ENCODE results near the gene INSIG1. TPM values are rescaled to one million over a fixed set of nuclear protein-coding genes. Genes with fewer than 3 reads are reported as not detected.

Gene INSIG1
- total RNA-seq, 1 donor from 2014 or later: 55.7 TPM

GRCh38 chr7:155303039-155303593 is 5.4 kb downstream of the INSIG1 start:
- Mint-ChIP-seq H3K36me3 (ENCODE audit: low read depth, unreplicated experiment) (peaks cover 15% of the 10 kb centered on the region), H3K4me1 (ENCODE audit: low read depth, unreplicated experiment) (peaks cover 28% of the 10 kb centered on the region), H3K27me3 (ENCODE audit: low read depth, unreplicated experiment) (no peaks in the 10 kb centered on the region), H3K9me3 (ENCODE audit: unreplicated experiment) (no peaks in the 10 kb centered on the region), H3K4me3 (ENCODE audit: unreplicated experiment) (no peak overlapping the region), H3K27ac (ENCODE audit: unreplicated experiment) (peak overlapping the region; percentile 44)
- DNase-seq (ENCODE audit: low read depth): no peak
- no peaks in the 10 kb centered on the region for H3K27me3 ChIP-seq (ENCODE audit: insufficient read depth, low read length)
- no peak overlapping the region for H3K9ac ChIP-seq (ENCODE audit: low read length)
- H3K36me3 ChIP-seq (ENCODE audit: insufficient read depth, low read length): peaks cover 48% of the 10 kb centered on the region
- H3K4me3 ChIP-seq (ENCODE audit: insufficient read depth, low read depth, low read length): no peak overlapping the region
- TF ChIP-seq EZH2 (IDR thresholded peaks at IDR 0.05; ENCODE audit: insufficient read depth, low read length): no peak
- TF ChIP-seq, protein P1, sequence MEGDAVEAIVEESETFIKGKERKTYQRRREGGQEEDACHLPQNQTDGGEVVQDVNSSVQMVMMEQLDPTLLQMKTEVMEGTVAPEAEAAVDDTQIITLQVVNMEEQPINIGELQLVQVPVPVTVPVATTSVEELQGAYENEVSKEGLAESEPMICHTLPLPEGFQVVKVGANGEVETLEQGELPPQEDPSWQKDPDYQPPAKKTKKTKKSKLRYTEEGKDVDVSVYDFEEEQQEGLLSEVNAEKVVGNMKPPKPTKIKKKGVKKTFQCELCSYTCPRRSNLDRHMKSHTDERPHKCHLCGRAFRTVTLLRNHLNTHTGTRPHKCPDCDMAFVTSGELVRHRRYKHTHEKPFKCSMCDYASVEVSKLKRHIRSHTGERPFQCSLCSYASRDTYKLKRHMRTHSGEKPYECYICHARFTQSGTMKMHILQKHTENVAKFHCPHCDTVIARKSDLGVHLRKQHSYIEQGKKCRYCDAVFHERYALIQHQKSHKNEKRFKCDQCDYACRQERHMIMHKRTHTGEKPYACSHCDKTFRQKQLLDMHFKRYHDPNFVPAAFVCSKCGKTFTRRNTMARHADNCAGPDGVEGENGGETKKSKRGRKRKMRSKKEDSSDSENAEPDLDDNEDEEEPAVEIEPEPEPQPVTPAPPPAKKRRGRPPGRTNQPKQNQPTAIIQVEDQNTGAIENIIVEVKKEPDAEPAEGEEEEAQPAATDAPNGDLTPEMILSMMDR (IDR thresholded peaks at IDR 0.05; ENCODE audit: insufficient read depth, low read depth, low read length): no peak
- peaks cover 60% of the 10 kb centered on the region for H3K79me2 ChIP-seq (ENCODE audit: insufficient read depth, low read length)
- FAIRE-seq: no peak
- H3K4me1 ChIP-seq (ENCODE audit: insufficient read depth, low read length): peaks cover 15% of the 10 kb centered on the region
- no peak overlapping the region for H2AFZ ChIP-seq (ENCODE audit: low read depth, low read length)
- H3K27ac ChIP-seq (ENCODE audit: low read depth, low read length): no peak overlapping the region
- peaks cover 90% of the 10 kb centered on the region for H4K20me1 ChIP-seq (ENCODE audit: insufficient read depth, low read length)
- no peak overlapping the region for H3K4me2 ChIP-seq (ENCODE audit: low read length)
- H3K9me3 ChIP-seq (ENCODE audit: insufficient read depth, low read depth, low read length): no peaks in the 10 kb centered on the region

GRCh38 chr7:155303897-155304296 is 6.2 kb downstream of the INSIG1 start:
- Mint-ChIP-seq H3K27me3 (ENCODE audit: low read depth, unreplicated experiment) (no peaks in the 10 kb centered on the region), H3K27ac (ENCODE audit: unreplicated experiment) (no peak overlapping the region), H3K36me3 (ENCODE audit: low read depth, unreplicated experiment) (peaks cover 19% of the 10 kb centered on the region), H3K4me3 (ENCODE audit: unreplicated experiment) (no peak overlapping the region), H3K4me1 (ENCODE audit: low read depth, unreplicated experiment) (peaks cover 28% of the 10 kb centered on the region), H3K9me3 (ENCODE audit: unreplicated experiment) (no peaks in the 10 kb centered on the region)
- Histone ChIP-seq H3K27me3 (ENCODE audit: insufficient read depth, low read length) (no peaks in the 10 kb centered on the region), H3K9ac (ENCODE audit: low read length) (no peak overlapping the region), H2AFZ (ENCODE audit: low read depth, low read length) (no peak overlapping the region), H3K27ac (ENCODE audit: low read depth, low read length) (no peak overlapping the region), H3K4me1 (ENCODE audit: insufficient read depth, low read length) (peaks cover 15% of the 10 kb centered on the region), H3K4me2 (ENCODE audit: low read length) (no peak overlapping the region), H4K20me1 (ENCODE audit: insufficient read depth, low read length) (peaks cover 83% of the 10 kb centered on the region), H3K9me3 (ENCODE audit: insufficient read depth, low read depth, low read length) (no peaks in the 10 kb centered on the region), H3K4me3 (ENCODE audit: insufficient read depth, low read depth, low read length) (no peak overlapping the region), H3K79me2 (ENCODE audit: insufficient read depth, low read length) (peaks cover 52% of the 10 kb centered on the region), H3K36me3 (ENCODE audit: insufficient read depth, low read length) (peaks cover 56% of the 10 kb centered on the region)
- FAIRE-seq (no peak), DNase-seq (ENCODE audit: low read depth) (no peak)
- TF ChIP-seq EZH2 (IDR thresholded peaks at IDR 0.05; ENCODE audit: insufficient read depth, low read length): no peak
- TF ChIP-seq, protein P1 (IDR thresholded peaks at IDR 0.05; ENCODE audit: insufficient read depth, low read depth, low read length): no peak

- no peak overlapping the region for H3K9ac ChIP-seq (ENCODE audit: low read length)
- no peak overlapping the region for H3K4me3 ChIP-seq (ENCODE audit: insufficient read depth, low read depth, low read length)
- H3K27ac ChIP-seq (ENCODE audit: low read depth, low read length): no peak overlapping the region
- H3K9me3 Mint-ChIP-seq (ENCODE audit: unreplicated experiment): no peaks in the 10 kb centered on the region
- H3K27me3 Mint-ChIP-seq (ENCODE audit: low read depth, unreplicated experiment): no peaks in the 10 kb centered on the region
- H3K36me3 ChIP-seq (ENCODE audit: insufficient read depth, low read length): peaks cover 69% of the 10 kb centered on the region
- peaks cover 73% of the 10 kb centered on the region for H4K20me1 ChIP-seq (ENCODE audit: insufficient read depth, low read length)
- H3K9me3 ChIP-seq (ENCODE audit: insufficient read depth, low read depth, low read length): no peaks in the 10 kb centered on the region
- H3K4me2 ChIP-seq (ENCODE audit: low read length): no peak overlapping the region
- peaks cover 8% of the 10 kb centered on the region for H3K4me1 ChIP-seq (ENCODE audit: insufficient read depth, low read length)
- H3K4me3 Mint-ChIP-seq (ENCODE audit: unreplicated experiment): no peak overlapping the region
- H3K79me2 ChIP-seq (ENCODE audit: insufficient read depth, low read length): peaks cover 38% of the 10 kb centered on the region
- no peak for TF ChIP-seq EZH2 (IDR thresholded peaks at IDR 0.05; ENCODE audit: insufficient read depth, low read length)
- TF ChIP-seq, protein P1 (IDR thresholded peaks at IDR 0.05; ENCODE audit: insufficient read depth, low read depth, low read length): no peak
- H3K36me3 Mint-ChIP-seq (ENCODE audit: low read depth, unreplicated experiment): peaks cover 19% of the 10 kb centered on the region
- H2AFZ ChIP-seq (ENCODE audit: low read depth, low read length): no peak overlapping the region
- peaks cover 20% of the 10 kb centered on the region for H3K4me1 Mint-ChIP-seq (ENCODE audit: low read depth, unreplicated experiment)
- DNase-seq (ENCODE audit: low read depth) (no peak), FAIRE-seq (no peak)
- no peak overlapping the region for H3K27ac Mint-ChIP-seq (ENCODE audit: unreplicated experiment)
- H3K27me3 ChIP-seq (ENCODE audit: insufficient read depth, low read length): no peaks in the 10 kb centered on the region
These were observed 7.7 kb downstream of the INSIG1 start for GRCh38 chr7:155305231-155305904.

Measured in astrocyte (in vitro differentiated cells and primary cell).